C4-2B (cell line): ENCODE data around the gene FANK1.

Source experiments
- H3K27ac ChIP-seq: fragments of 450-650 bp; 2 replicates; pipeline ENCODE4 v1.5.1; 2017
- CTCF ChIP-seq: fragments of 450-650 bp; conservative IDR thresholded peaks from 2 replicates; pipeline ENCODE4 v1.5.1; 2017; ENCODE audit warnings: mild to moderate bottlenecking
- ZFX ChIP-seq: fragments of 450-650 bp; IDR thresholded peaks from 2 replicates; pipeline ENCODE4 v1.6.1; 2017

Gene FANK1

GRCh38 chr10:125896088-125896934 lies at the start of gene FANK1:
TSS of gene FANK1 (plus strand) at chr10:125896564. CDS start at chr10:125896643, 79 bp downstream.
- peak; percentile 95 for TF ChIP-seq ZFX
- H3K27ac ChIP-seq: peak within 1 kb of the TSS; percentile 75

- no peak for TF ChIP-seq CTCF
- no peak for TF ChIP-seq ZFX
- no peak overlapping the region for H3K27ac ChIP-seq
Observed at GRCh38 chr10:125846894-125847293, 49.5 kb upstream of the FANK1 start.

DNA sequence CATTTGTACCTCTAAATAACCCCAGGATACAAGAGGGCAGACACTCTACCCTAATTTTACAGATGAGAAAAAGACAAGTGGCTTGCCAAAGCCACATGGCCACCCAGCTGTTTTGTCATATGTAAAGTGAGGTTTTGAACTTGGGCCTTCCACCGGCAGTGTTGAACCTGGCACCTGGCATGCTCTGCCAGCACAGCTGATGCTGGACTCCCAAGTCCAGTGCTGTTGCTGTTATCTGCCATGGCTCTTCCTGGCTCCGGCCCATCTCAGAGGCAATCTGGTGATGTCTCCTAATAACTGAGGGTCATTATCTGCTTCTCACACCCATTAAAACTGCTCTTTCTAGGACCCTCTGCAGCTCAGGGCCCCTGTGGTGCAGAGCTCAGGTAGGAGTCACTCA lies 48.0 kb upstream of the FANK1 start:
- TF ChIP-seq CTCF: no peak
- no peak for TF ChIP-seq ZFX
- H3K27ac ChIP-seq: no peak overlapping the region

GRCh38 chr10:125848857-125849256 lies 47.5 kb upstream of the FANK1 start:
- TF ChIP-seq CTCF (no peak), ZFX (no peak)
- no peak overlapping the region for H3K27ac ChIP-seq

DNA sequence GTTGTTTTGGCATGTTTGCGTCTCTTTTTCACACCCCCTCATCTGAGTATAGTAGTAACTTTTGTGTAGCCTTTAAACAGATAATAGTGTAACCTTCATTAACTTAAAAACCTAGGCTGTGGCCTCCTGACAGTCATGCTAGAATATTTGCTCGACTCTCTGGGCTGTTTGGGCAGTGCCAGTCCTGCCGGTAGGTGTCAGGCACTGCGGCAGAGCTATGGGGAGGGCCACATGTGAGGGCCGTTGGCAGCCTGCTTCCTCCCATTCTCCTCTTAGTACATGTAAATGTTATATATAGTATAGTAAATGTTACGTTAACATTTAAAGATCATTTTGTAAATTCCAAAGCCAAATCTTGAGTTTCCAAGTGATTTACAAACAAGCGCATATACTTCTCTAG lies 46.9 kb upstream of the FANK1 start:
- H3K27ac ChIP-seq: no peak overlapping the region
- TF ChIP-seq CTCF: no peak

DNA sequence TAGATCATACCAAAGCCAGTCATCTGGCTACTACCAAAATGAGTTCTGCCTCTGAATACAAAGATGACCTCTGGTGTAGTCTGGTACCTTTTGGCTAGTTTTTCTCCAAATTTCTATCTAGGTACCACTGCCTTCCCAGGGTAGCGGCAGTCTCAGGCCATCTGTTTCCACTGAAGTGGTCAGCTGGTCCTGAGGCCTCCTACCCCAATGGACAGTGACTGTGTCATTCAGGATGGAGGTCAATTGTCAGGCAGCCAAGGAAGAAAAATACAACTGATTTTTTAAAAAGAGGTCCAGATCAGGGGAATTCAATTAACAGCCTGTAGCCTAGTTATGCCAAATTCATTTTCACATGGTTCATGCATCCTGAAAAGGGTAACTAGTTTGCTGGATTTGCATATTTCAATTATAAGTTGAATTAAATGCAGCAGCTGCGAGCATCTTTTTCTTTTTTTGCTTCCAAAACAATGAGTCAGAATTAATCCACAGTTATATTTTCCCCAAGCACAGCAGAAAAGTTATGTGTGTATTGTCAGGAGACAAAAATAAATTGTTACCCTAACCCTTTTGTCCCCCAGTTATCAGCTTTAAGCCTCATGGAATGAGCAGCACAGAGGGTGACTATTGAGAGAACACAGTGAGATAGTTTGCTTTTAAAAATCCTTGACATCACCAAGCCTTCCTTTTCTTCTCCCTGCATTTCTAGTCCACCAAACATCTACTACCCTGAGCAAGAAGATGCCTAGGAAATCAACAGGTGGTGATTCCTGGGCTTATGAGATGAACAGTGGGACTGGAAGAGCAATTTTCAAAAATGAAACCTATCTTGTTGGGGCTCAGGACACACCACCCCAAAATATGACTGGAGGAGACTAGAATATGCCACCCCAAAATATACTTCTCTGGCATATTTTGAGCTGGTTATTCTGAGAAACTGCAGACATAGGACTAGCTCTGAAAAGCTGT lies 45.3 kb upstream of the FANK1 start:
- no peak overlapping the region for H3K27ac ChIP-seq
- TF ChIP-seq CTCF (no peak), ZFX (no peak)

DNA sequence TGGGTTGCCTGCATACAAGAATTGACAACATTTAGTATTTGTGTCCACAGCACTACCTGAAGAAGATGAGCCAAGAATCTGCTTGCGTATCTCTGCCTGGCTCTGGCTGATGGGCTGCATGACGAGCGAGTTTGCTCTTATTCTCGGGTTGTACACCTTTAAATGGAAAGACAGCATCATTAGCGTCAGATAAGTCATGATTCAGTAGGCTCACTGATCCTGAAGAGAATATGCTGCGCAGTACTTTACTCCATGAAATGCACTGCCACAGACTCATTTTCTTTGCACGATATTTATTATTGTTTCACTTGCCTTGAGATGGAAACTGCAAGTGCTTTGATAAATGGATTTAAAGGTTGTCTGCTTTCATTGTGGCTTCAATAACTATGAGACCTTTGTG lies 43.9 kb upstream of the FANK1 start:
- no peak overlapping the region for H3K27ac ChIP-seq
- TF ChIP-seq CTCF (no peak), ZFX (no peak)
